ENCODE results near the gene CKS1B. TPM values are rescaled to one million over a fixed set of nuclear protein-coding genes. Genes with fewer than 3 reads are reported as not detected.
A peak's percentile ranks its signal among the peaks of the same experiment; 100 is the strongest.

The CKS1B gene
- total RNA-seq, 1 experiment from 2014 or later, result 259 TPM

DNA sequence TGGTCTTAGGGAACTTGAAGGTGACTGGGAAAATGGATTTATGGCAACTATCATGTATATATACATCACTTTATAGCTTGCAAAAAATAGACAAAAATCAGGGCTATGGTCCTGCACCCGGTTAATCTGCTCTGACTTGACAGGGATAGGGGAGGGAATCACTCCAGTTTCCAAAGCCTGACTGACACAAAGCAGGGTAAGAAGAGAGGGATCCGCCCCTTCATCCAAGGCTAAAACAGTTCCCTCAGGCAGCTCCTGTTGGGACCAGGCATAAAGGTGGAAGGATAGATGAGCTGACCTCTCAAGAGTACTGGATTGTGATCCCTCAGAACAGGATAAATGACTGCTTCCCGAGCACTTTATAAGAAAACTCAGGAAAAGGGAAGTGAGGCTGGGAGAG is 19.9 kb upstream of the CKS1B start:
- H3K36me3 ChIP-seq (ENCODE audit: control insufficient read depth, insufficient read depth, low read length), result peaks cover 1% of the 10 kb centered on the region
- peaks cover 10% of the 10 kb centered on the region for H3K4me1 ChIP-seq
- DNase-seq, result no peak
- H3K9me3 ChIP-seq, result no peaks in the 10 kb centered on the region
- Mint-ChIP-seq H3K9me3 (ENCODE audit: unreplicated experiment) (no peaks in the 10 kb centered on the region), H3K27ac (ENCODE audit: unreplicated experiment) (no peak overlapping the region), H3K4me3 (ENCODE audit: unreplicated experiment) (no peak overlapping the region), H3K36me3 (ENCODE audit: insufficient read depth, unreplicated experiment) (peaks cover 22% of the 10 kb centered on the region), H3K27me3 (ENCODE audit: insufficient read depth, unreplicated experiment) (no peaks in the 10 kb centered on the region), H3K4me1 (ENCODE audit: low read depth, unreplicated experiment) (peaks cover 16% of the 10 kb centered on the region)
- TF ChIP-seq, protein P1, sequence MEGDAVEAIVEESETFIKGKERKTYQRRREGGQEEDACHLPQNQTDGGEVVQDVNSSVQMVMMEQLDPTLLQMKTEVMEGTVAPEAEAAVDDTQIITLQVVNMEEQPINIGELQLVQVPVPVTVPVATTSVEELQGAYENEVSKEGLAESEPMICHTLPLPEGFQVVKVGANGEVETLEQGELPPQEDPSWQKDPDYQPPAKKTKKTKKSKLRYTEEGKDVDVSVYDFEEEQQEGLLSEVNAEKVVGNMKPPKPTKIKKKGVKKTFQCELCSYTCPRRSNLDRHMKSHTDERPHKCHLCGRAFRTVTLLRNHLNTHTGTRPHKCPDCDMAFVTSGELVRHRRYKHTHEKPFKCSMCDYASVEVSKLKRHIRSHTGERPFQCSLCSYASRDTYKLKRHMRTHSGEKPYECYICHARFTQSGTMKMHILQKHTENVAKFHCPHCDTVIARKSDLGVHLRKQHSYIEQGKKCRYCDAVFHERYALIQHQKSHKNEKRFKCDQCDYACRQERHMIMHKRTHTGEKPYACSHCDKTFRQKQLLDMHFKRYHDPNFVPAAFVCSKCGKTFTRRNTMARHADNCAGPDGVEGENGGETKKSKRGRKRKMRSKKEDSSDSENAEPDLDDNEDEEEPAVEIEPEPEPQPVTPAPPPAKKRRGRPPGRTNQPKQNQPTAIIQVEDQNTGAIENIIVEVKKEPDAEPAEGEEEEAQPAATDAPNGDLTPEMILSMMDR (IDR thresholded peaks at IDR 0.05; ENCODE audit: insufficient read depth in 1 of 2, low read depth in 1 of 2, low read length in 1 of 2, severe bottlenecking in 1 of 2, unreplicated experiment in 1 of 2), result no peak
- BruUV-seq (replicated peaks), result no TSS peak
- CTCF ChIA-PET, result no interaction called here
- intact Hi-C loops (cut with micrococcal nuclease; ENCODE audit: unreplicated experiment), result no loop called here
- POLR2A ChIA-PET, result interaction anchor here (0.8 to 3.5 kb wide), 3 partner anchors 11 to 18 kb away, joined by 3 to 34 read pairs (median 19); partner anchors contain the start of gene PMVK
- H3K27me3 ChIP-seq (replicated peaks; ENCODE audit: control insufficient read depth, insufficient read depth, low read length), result no peaks in the 10 kb centered on the region
- H3K4me3 ChIP-seq (ENCODE audit: low read depth, low read length), result no peak overlapping the region

GRCh38 chr1:154955039-154955717 is 19.3 kb upstream of the CKS1B start:
- DNase-seq, result peak; percentile 48 to 55
- peaks cover 25% of the 10 kb centered on the region for H3K36me3 Mint-ChIP-seq (ENCODE audit: insufficient read depth, unreplicated experiment)
- H3K27ac Mint-ChIP-seq (ENCODE audit: unreplicated experiment), result peak overlapping the region; percentile 79
- ChIA-PET CTCF (interaction anchor here (0.7 to 1.8 kb wide), 9 partner anchors 9 to 395 kb away, joined by 3 to 10 read pairs (median 6); partner anchors contain the start of genes PMVK and SHC1), POLR2A (interaction anchor here (0.6 to 3.5 kb wide), 8 partner anchors 10 to 44 kb away, joined by 3 to 34 read pairs (median 6); partner anchors contain the start of genes FLAD1, PMVK and SHC1)
- Histone ChIP-seq H3K4me3 (ENCODE audit: low read depth, low read length) (peak overlapping the region; percentile 43), H3K9me3 (no peaks in the 10 kb centered on the region), H3K4me1 (peaks cover 10% of the 10 kb centered on the region), H3K27me3 (replicated peaks; ENCODE audit: control insufficient read depth, insufficient read depth, low read length) (no peaks in the 10 kb centered on the region), H3K36me3 (ENCODE audit: control insufficient read depth, insufficient read depth, low read length) (peaks cover 3% of the 10 kb centered on the region)
- TF ChIP-seq, protein P1 (IDR thresholded peaks at IDR 0.05; ENCODE audit: insufficient read depth in 1 of 2, low read depth in 1 of 2, low read length in 1 of 2, severe bottlenecking in 1 of 2, unreplicated experiment in 1 of 2), result no peak
- H3K4me3 Mint-ChIP-seq (ENCODE audit: unreplicated experiment), result peak overlapping the region; percentile 80
- H3K4me1 Mint-ChIP-seq (ENCODE audit: low read depth, unreplicated experiment), result peaks cover 16% of the 10 kb centered on the region
- H3K27me3 Mint-ChIP-seq (ENCODE audit: insufficient read depth, unreplicated experiment), result no peaks in the 10 kb centered on the region
- BruUV-seq (replicated peaks), result TSS peak; percentile 2
- H3K9me3 Mint-ChIP-seq (ENCODE audit: unreplicated experiment), result no peaks in the 10 kb centered on the region
- intact Hi-C loops (cut with micrococcal nuclease; ENCODE audit: unreplicated experiment), result loop anchor here (5.0 kb wide), 1 partner anchor 107 kb away; the partner anchor contains the start of gene EFNA4

- TF ChIP-seq, protein P1 (IDR thresholded peaks at IDR 0.05; ENCODE audit: insufficient read depth in 1 of 2, low read depth in 1 of 2, low read length in 1 of 2, severe bottlenecking in 1 of 2, unreplicated experiment in 1 of 2), result peak in 1 of 2 experiments; percentile 29
- Histone ChIP-seq H3K27me3 (replicated peaks; ENCODE audit: control insufficient read depth, insufficient read depth, low read length) (no peaks in the 10 kb centered on the region), H3K4me3 (ENCODE audit: low read depth, low read length) (peak within 1 kb of the TSS; percentile 43), H3K36me3 (ENCODE audit: control insufficient read depth, insufficient read depth, low read length) (peaks cover 3% of the 10 kb centered on the region), H3K4me1 (peaks cover 15% of the 10 kb centered on the region), H3K9me3 (no peaks in the 10 kb centered on the region)
- Mint-ChIP-seq H3K27ac (ENCODE audit: unreplicated experiment) (peak within 1 kb of the TSS; percentile 79), H3K27me3 (ENCODE audit: insufficient read depth, unreplicated experiment) (no peaks in the 10 kb centered on the region), H3K4me1 (ENCODE audit: low read depth, unreplicated experiment) (peaks cover 16% of the 10 kb centered on the region), H3K9me3 (ENCODE audit: unreplicated experiment) (no peaks in the 10 kb centered on the region), H3K4me3 (ENCODE audit: unreplicated experiment) (peak within 1 kb of the TSS; percentile 80), H3K36me3 (ENCODE audit: insufficient read depth, unreplicated experiment) (peaks cover 27% of the 10 kb centered on the region)
- peak; percentile 87 to 92 for DNase-seq
- POLR2A ChIA-PET, result interaction anchor here (0.6 to 3.5 kb wide), 7 partner anchors 10 to 43 kb away, joined by 3 to 34 read pairs (median 6); partner anchors contain the start of genes FLAD1, PMVK and SHC1
- no TSS peak for BruUV-seq (replicated peaks)
- CTCF ChIA-PET, result interaction anchor here (0.6 to 1.8 kb wide), 10 partner anchors 10 to 396 kb away, joined by 3 to 10 read pairs (median 6); partner anchors contain the start of genes PMVK and SHC1
- intact Hi-C loops (cut with micrococcal nuclease; ENCODE audit: unreplicated experiment), result loop anchor here (5.0 kb wide), 1 partner anchor 106 kb away; the partner anchor contains the start of gene EFNA4
Measured at GRCh38 chr1:154955718-154956543, 18.6 kb upstream of the CKS1B start, which contains the start of gene PBXIP1. TSS of gene PBXIP1 (minus strand) at chr1:154956099. CDS start at chr1:154953721, 2,378 bp downstream.
